Measurements from ENCODE around the gene RGS14. TPM values are rescaled to one million over a fixed set of nuclear protein-coding genes. Genes with fewer than 3 reads are reported as not detected.

The RGS14 gene
- total and polyA plus RNA-seq, 4 donors = 9.3 to 32.8 (median 23.1) TPM

DNA sequence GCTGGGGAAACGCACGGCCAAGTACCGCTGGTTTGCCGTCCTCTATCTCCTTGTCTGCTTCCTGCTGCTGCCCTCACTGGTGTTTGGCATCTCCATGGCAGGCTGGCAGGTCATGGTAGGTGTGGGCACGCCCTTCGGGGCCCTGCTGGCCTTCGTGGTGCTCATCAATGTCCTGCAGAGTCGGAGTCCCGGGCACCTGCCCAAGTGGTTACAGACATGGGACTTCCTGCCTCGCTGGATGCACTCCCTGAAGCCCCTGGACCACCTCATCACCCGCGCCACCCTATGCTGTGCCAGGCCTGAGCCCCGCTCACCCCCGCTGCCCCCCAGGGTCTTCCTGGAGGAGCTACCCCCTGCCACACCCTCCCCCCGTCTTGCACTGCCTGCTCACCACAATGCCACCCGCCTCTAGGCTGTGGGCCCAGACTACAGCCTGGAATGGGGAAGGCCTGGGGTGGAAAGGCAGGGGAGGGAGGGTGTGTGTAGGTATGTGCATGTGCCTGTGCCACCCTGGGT is 40.2 kb downstream of the RGS14 start:
- H3K9ac ChIP-seq (ENCODE audit: insufficient read depth in 1 of 2, low read length in 2 of 2) = no peak overlapping the region
- H3K27me3 ChIP-seq (ENCODE audit: control insufficient read depth in 3 of 3, insufficient read depth in 3 of 3, low read length in 2 of 3) = peaks cover 3 to 57% (median 44%) of the 10 kb centered on the region in 3 donors
- no peak for DNase-seq
- no peak overlapping the region for H3K4me3 ChIP-seq
- 87 to 89% methylated on average over 15 to 16 of the region's 16 CpGs for WGBS, 2 donors
- TF ChIP-seq CTCF (IDR thresholded peaks at IDR 0.05; ENCODE audit: control extremely low read depth, extremely low read depth) = no peak
- H3K27ac ChIP-seq (ENCODE audit: low read depth in 1 of 2, low read length in 1 of 2) = no peak overlapping the region
- no peaks in the 10 kb centered on the region for H3K36me3 ChIP-seq (ENCODE audit: control insufficient read depth in 4 of 4, insufficient read depth in 4 of 4, low read length in 4 of 4)
- peaks cover 0 to 17% (median 6%) of the 10 kb centered on the region in 5 donors for H3K4me1 ChIP-seq (ENCODE audit: control insufficient read depth in 5 of 5, insufficient read depth in 5 of 5, low read length in 5 of 5)
- ATAC-seq (ENCODE audit: insufficient read depth, low FRiP score) = no peak
- peaks cover 0 to 2% (median 0%) of the 10 kb centered on the region in 4 donors for H3K9me3 ChIP-seq (ENCODE audit: control insufficient read depth in 4 of 4, insufficient read depth in 3 of 4, low read length in 3 of 4)

DNA sequence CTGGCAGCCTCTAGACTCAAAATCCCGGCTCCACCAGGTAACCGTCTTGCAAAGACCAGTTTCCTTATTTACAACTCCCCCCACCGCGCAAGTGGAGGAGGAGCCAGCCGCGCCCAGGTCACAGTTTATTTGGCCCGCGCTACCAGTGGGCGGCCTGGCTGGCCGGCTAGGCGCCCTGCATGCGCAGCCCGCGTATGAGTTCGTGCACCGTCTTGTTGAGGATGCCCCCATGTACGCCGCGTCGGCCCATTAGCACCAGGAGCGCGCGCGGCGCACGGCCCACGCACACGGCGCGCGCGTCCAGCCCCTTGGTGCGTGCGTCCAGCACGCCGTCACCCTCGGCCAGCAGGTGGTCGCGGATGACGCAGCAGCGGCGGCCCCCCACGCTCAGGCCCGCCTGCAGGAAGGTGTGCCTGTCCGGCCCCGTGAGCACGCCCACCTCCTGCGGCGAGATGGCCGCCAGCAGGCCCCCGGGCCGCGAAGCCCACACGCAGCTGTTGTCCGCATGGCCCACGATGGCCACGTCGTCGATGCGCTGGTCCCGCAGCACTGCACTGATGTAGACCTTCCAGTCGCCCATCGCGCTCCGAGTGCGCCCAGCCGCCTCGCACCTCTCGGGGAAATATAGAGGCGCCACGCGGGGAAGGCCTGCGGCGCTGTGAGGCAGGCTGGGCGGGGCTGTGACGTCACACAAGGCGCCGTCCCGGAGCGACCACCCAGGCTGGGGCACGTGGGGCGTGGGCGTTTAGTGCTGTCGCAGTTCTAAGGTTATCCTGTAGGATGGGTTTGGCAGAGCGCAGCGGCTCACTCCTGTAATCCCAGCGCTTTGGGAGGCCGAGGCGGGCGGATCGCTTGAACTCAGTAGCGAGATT is 42.5 kb downstream of the RGS14 start, which contains the start of gene PFN3:
TSS of gene PFN3 (minus strand) at position 665 of the 872 bp plus-strand sequence. CDS start at position 580, 85 bp downstream.
- no peak within 1 kb of the TSS for H3K9ac ChIP-seq (ENCODE audit: insufficient read depth in 1 of 2, low read length in 2 of 2)
- H3K4me1 ChIP-seq (ENCODE audit: control insufficient read depth in 5 of 5, insufficient read depth in 5 of 5, low read length in 5 of 5) = peaks cover 0 to 36% (median 18%) of the 10 kb centered on the region in 5 donors
- H3K9me3 ChIP-seq (ENCODE audit: control insufficient read depth in 4 of 4, insufficient read depth in 3 of 4, low read length in 3 of 4) = peaks cover 0 to 2% (median 0%) of the 10 kb centered on the region in 4 donors
- H3K36me3 ChIP-seq (ENCODE audit: control insufficient read depth in 4 of 4, insufficient read depth in 4 of 4, low read length in 4 of 4) = no peaks in the 10 kb centered on the region
- no peak within 1 kb of the TSS for H3K27ac ChIP-seq (ENCODE audit: low read depth in 1 of 2, low read length in 1 of 2)
- H3K4me3 ChIP-seq = no peak within 1 kb of the TSS
- no peak for ATAC-seq (ENCODE audit: insufficient read depth, low FRiP score)
- peaks cover 3 to 62% (median 51%) of the 10 kb centered on the region in 3 donors for H3K27me3 ChIP-seq (ENCODE audit: control insufficient read depth in 3 of 3, insufficient read depth in 3 of 3, low read length in 2 of 3)
- DNase-seq = peak; percentile 41 to 74 (median 57)
- no peak for TF ChIP-seq CTCF (IDR thresholded peaks at IDR 0.05; ENCODE audit: control extremely low read depth, extremely low read depth)
- WGBS, 2 donors = 25 to 45% methylated on average over 87 to 92 of the region's 92 CpGs

GRCh38 chr5:177402271-177403043 is 44.7 kb downstream of the RGS14 start:
- peak; percentile 39 for TF ChIP-seq CTCF (IDR thresholded peaks at IDR 0.05; ENCODE audit: control extremely low read depth, extremely low read depth)
- WGBS, 2 donors = 9 to 17% methylated on average over 49 of the region's 49 CpGs
- Histone ChIP-seq H3K4me1 (ENCODE audit: control insufficient read depth in 5 of 5, insufficient read depth in 5 of 5, low read length in 5 of 5) (peaks cover 0 to 36% (median 18%) of the 10 kb centered on the region in 5 donors), H3K9me3 (ENCODE audit: control insufficient read depth in 4 of 4, insufficient read depth in 3 of 4, low read length in 3 of 4) (peaks cover 0 to 2% (median 0%) of the 10 kb centered on the region in 4 donors), H3K9ac (ENCODE audit: insufficient read depth in 1 of 2, low read length in 2 of 2) (no peak overlapping the region), H3K4me3 (no peak overlapping the region), H3K27ac (ENCODE audit: low read depth in 1 of 2, low read length in 1 of 2) (no peak overlapping the region), H3K27me3 (ENCODE audit: control insufficient read depth in 3 of 3, insufficient read depth in 3 of 3, low read length in 2 of 3) (peaks cover 0 to 54% (median 41%) of the 10 kb centered on the region in 3 donors), H3K36me3 (ENCODE audit: control insufficient read depth in 4 of 4, insufficient read depth in 4 of 4, low read length in 4 of 4) (no peaks in the 10 kb centered on the region)
- DNase-seq (peak; percentile 40 to 64 (median 62)), ATAC-seq (ENCODE audit: insufficient read depth, low FRiP score) (peak; percentile 48)

Data from lung (tissue), 12 donors.